GM19467 (cell line): ENCODE data around the gene SHANK1.
"Not testable (repeated sequence)": the region's sequence is repeated elsewhere in the genome, so short reads cannot be mapped to it uniquely, and the experiment has no call there.

Source experiments
- ATAC-seq: cut with Tn5 transposase; IDR thresholded peaks from one replicate; pipeline ENCODE4 v1.9.1; 2021; ENCODE audit warnings: mild to moderate bottlenecking, moderate library complexity; ENCODE audit not compliant: unreplicated experiment

The SHANK1 gene

GRCh38 chr19:50719566-50719965 is at the start of gene SHANK1:
Gene SHANK1, minus strand, starts transcription at chr19:50719802. Its CDS starts 2,883 bp downstream, at chr19:50716919.
- no peak for ATAC-seq

GRCh38 chr19:50768277-50768676 is 48.7 kb upstream of the SHANK1 start:
- no peak for ATAC-seq

- not testable (repeated sequence) for ATAC-seq
These were observed 47.7 kb upstream of the SHANK1 start for GRCh38 chr19:50767263-50767662.

- ATAC-seq: not testable (repeated sequence)
These were observed 47.1 kb upstream of the SHANK1 start for GRCh38 chr19:50766746-50767145.

GRCh38 chr19:50764409-50764808 is 44.8 kb upstream of the SHANK1 start:
- no peak for ATAC-seq

GRCh38 chr19:50763521-50763920 is 43.9 kb upstream of the SHANK1 start:
- ATAC-seq: not testable (repeated sequence)

GRCh38 chr19:50761501-50761900 is 41.9 kb upstream of the SHANK1 start:
- ATAC-seq: not testable (repeated sequence)

- ATAC-seq: no peak
These were observed 40.3 kb upstream of the SHANK1 start for GRCh38 chr19:50759886-50760285.

GRCh38 chr19:50759076-50759475 is 39.5 kb upstream of the SHANK1 start:
- not testable (repeated sequence) for ATAC-seq

GRCh38 chr19:50757624-50758023 is 38.0 kb upstream of the SHANK1 start:
- not testable (repeated sequence) for ATAC-seq

- not testable (repeated sequence) for ATAC-seq
These were observed 36.6 kb upstream of the SHANK1 start for GRCh38 chr19:50756244-50756643.

- ATAC-seq: no peak
These were observed 34.3 kb upstream of the SHANK1 start for GRCh38 chr19:50753879-50754278.

GRCh38 chr19:50750010-50750409 is 30.4 kb upstream of the SHANK1 start:
- no peak for ATAC-seq

- ATAC-seq: no peak
These were observed 29.9 kb upstream of the SHANK1 start for GRCh38 chr19:50749490-50749889.

- ATAC-seq: not testable (repeated sequence)
These were observed 27.5 kb upstream of the SHANK1 start for GRCh38 chr19:50747141-50747540.

- no peak for ATAC-seq
These were observed 25.6 kb upstream of the SHANK1 start for GRCh38 chr19:50745221-50745620.

GRCh38 chr19:50743537-50743936 is 23.9 kb upstream of the SHANK1 start:
- ATAC-seq: no peak

- no peak for ATAC-seq
These were observed 21.8 kb upstream of the SHANK1 start for GRCh38 chr19:50741179-50741933.

- no peak for ATAC-seq
These were observed 20.4 kb upstream of the SHANK1 start for GRCh38 chr19:50739914-50740426.

GRCh38 chr19:50739132-50739913 is 19.7 kb upstream of the SHANK1 start:
- ATAC-seq: no peak

- no peak for ATAC-seq
These were observed 16.7 kb upstream of the SHANK1 start for GRCh38 chr19:50736338-50736737.

GRCh38 chr19:50735869-50736268 is 16.3 kb upstream of the SHANK1 start:
- no peak for ATAC-seq
